ENCODE results near the gene MICAL3.

Gene MICAL3

DNA sequence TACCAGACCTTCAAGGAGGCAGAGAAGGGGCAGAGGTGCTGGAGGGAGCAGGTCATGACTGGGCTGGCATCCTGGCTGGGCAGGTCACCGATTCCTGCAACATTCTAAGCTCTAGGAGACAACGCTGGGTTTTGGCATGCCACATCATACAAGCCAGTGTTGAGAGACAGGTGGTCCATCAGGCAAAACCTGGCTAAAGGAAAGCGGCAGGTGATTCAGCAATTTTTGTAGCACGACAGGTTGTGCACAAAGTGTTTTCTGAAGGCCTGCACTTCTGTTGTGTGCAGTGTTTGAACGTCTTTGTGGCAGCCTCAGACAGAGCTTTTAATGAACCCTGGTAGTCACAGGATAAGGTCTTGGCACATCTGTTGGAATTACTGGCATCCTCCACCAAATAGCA is 180.2 kb downstream of the MICAL3 start:
- Histone ChIP-seq H3K4me3 (ENCODE audit: low read depth, low read length) (no peak overlapping the region), H3K36me3 (replicated peaks) (no peaks in the 10 kb centered on the region), H3K27me3 (replicated peaks) (no peaks in the 10 kb centered on the region), H3K27ac (no peak overlapping the region)
- TF ChIP-seq, protein P1, sequence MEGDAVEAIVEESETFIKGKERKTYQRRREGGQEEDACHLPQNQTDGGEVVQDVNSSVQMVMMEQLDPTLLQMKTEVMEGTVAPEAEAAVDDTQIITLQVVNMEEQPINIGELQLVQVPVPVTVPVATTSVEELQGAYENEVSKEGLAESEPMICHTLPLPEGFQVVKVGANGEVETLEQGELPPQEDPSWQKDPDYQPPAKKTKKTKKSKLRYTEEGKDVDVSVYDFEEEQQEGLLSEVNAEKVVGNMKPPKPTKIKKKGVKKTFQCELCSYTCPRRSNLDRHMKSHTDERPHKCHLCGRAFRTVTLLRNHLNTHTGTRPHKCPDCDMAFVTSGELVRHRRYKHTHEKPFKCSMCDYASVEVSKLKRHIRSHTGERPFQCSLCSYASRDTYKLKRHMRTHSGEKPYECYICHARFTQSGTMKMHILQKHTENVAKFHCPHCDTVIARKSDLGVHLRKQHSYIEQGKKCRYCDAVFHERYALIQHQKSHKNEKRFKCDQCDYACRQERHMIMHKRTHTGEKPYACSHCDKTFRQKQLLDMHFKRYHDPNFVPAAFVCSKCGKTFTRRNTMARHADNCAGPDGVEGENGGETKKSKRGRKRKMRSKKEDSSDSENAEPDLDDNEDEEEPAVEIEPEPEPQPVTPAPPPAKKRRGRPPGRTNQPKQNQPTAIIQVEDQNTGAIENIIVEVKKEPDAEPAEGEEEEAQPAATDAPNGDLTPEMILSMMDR (IDR thresholded peaks at IDR 0.05; ENCODE audit: low read depth, low read length, missing control alignments) = no peak
- DNase-seq = no peak
- in situ Hi-C loops (cut with HindIII; ENCODE audit: low pct_ligation_motif_present, low sequenced_read_pairs) = no loop called here

DNA sequence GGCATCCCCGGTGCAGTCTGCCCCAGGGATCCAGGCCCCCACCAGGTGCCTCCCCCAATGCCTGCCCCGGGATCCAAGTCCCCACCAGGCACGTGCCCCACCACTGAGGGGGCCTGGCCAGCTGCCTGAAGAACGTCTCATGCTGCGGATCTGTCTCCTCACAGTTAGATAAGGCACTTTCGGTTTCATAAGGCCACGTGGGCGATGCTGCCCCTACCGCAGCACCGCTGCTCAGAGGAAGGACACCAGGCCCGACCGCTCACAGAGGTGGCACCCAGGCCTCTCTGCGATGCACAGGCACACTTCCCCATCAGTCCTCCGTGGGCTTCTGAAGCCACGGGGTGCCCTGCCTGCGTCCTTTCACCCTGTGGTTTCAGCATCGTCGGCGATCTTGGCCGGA is 182.0 kb downstream of the MICAL3 start:
- TF ChIP-seq, protein P1 (IDR thresholded peaks at IDR 0.05; ENCODE audit: low read depth, low read length, missing control alignments) = no peak
- no peak overlapping the region for H3K27ac ChIP-seq
- no peaks in the 10 kb centered on the region for H3K27me3 ChIP-seq (replicated peaks)
- H3K4me3 ChIP-seq (ENCODE audit: low read depth, low read length) = no peak overlapping the region
- no peak for DNase-seq
- no peaks in the 10 kb centered on the region for H3K36me3 ChIP-seq (replicated peaks)
- in situ Hi-C loops (cut with HindIII; ENCODE audit: low pct_ligation_motif_present, low sequenced_read_pairs) = no loop called here

DNA sequence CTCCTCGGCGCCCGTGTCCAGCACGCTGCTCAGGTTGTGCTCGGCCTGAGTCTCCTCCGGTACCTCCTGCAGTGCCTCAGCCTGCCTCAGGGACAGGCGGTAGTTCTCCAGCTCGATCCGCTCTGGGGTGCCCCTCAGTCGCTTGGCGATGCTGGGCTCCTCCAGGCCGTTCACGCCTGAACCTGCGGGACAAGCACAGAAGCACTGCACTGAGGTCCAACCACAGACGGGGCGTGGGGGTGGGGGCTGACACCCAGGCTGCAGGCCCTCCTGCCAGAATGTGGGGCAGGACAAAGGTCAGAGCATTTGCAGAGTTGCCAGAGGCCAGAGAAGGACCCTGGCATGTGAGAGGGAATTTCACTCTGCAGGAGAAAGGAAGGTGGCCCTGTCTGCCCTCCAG is 182.5 kb downstream of the MICAL3 start:
- H3K36me3 ChIP-seq (replicated peaks) = no peaks in the 10 kb centered on the region
- H3K27me3 ChIP-seq (replicated peaks) = no peaks in the 10 kb centered on the region
- TF ChIP-seq, protein P1 (IDR thresholded peaks at IDR 0.05; ENCODE audit: low read depth, low read length, missing control alignments) = no peak
- DNase-seq = no peak
- H3K27ac ChIP-seq = no peak overlapping the region
- in situ Hi-C loops (cut with HindIII; ENCODE audit: low pct_ligation_motif_present, low sequenced_read_pairs) = no loop called here
- H3K4me3 ChIP-seq (ENCODE audit: low read depth, low read length) = no peak overlapping the region

DNA sequence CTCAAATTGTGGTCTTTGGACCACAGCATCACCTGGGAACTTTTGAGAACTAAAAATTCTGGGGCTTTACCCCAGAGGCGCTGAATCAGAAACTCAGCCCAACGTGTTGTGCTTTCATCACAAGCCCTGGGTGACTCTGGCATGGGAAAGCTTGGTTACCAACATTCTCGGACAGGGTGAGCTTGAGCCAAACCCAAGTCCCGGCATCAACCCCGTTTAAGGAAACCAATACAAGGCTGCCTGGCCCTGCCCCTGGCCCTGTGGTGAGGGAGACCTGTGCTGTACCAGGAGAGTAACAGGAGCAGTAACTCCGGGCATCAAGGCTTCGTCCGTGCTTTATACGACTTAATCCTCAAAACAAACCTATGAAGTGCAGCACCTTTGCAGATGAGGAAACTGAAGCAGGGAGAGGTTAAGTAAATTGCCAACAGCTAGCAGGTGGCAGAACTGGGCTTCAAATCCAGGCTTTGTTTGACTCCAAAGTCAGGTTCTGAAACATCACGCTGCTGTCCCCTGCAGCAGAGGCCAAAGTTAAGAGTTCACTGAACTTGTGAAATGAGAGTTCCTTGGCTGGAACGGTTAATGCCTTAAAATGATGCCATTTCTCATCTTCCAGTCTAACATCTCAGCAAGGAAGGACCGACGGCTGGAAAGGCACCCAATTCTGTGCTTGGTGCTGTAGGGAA is 186.0 kb downstream of the MICAL3 start:
- in situ Hi-C loops (cut with HindIII; ENCODE audit: low pct_ligation_motif_present, low sequenced_read_pairs) = no loop called here
- H3K4me3 ChIP-seq (ENCODE audit: low read depth, low read length) = no peak overlapping the region
- TF ChIP-seq, protein P1 (IDR thresholded peaks at IDR 0.05; ENCODE audit: low read depth, low read length, missing control alignments) = no peak
- no peaks in the 10 kb centered on the region for H3K36me3 ChIP-seq (replicated peaks)
- H3K27me3 ChIP-seq (replicated peaks) = no peaks in the 10 kb centered on the region
- no peak overlapping the region for H3K27ac ChIP-seq
- no peak for DNase-seq

DNA sequence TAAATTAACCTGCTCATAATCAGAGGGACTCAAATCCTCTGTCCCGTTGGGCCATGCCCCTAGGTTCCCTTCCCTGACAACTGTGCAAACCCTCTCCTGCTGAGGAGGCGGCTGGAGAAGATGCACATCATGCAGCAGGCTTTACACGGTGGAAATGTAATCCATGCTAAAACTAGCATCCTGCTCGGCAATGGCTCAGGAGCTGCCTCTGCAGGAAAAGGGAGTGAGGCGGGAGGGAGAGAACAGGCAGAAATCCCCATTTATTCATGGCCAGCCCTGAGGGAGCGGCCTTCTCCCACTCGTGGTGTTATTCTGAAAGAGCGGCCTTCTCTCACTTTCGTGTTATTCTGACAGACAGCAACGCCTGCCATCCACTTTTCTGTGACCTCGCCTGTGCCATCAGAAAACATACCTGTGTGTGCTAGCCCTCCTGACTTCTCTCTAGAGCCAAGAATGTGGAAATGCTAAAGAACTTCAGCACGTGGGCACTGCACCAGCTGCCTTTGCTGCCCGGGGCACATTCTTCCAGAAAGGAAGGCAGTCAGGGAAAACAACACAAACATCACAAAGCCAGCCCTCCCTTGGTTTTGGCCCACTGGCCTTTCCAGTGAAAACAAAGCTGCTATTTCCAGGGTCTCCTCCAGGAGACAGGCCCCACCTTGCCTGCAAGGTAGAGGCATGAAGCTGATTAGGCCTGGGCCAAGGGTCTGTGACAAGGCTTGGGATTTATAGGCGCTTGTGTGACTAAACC is 187.2 kb downstream of the MICAL3 start:
- H3K36me3 ChIP-seq (replicated peaks) = no peaks in the 10 kb centered on the region
- TF ChIP-seq, protein P1 (IDR thresholded peaks at IDR 0.05; ENCODE audit: low read depth, low read length, missing control alignments) = no peak
- no peak for DNase-seq
- no peak overlapping the region for H3K27ac ChIP-seq
- in situ Hi-C loops (cut with HindIII; ENCODE audit: low pct_ligation_motif_present, low sequenced_read_pairs) = no loop called here
- no peaks in the 10 kb centered on the region for H3K27me3 ChIP-seq (replicated peaks)
- no peak overlapping the region for H3K4me3 ChIP-seq (ENCODE audit: low read depth, low read length)
